HAP-1 (cell line): Measurements from ENCODE around the gene NUP210.
"Not testable (repeated sequence)": the region's sequence is repeated elsewhere in the genome, so short reads cannot be mapped to it uniquely, and the experiment has no call there.

Source experiments
- DNase-seq, 2 experiments: peaks; one replicate each; pipeline ENCODE4 v3.0.0-alpha.2; 2016 to 2020; ENCODE audit warnings: low spot score in 2 of 2
- H3K27me3 ChIP-seq: fragments of 250-450 bp; sonication (Bioruptor Pico); 2 replicates; pipeline ENCODE4 v1.5.1; 2020; ENCODE audit warnings: low read depth, mild to moderate bottlenecking, moderate library complexity
- H3K36me3 ChIP-seq: fragments of 250-450 bp; sonication (Bioruptor Pico); replicated peaks from 2 replicates; pipeline ENCODE4 v1.5.1; 2020; ENCODE audit warnings: mild to moderate bottlenecking
- H3K4me1 ChIP-seq: fragments of 250-450 bp; sonication (Bioruptor Pico); 2 replicates; pipeline ENCODE4 v1.5.1; 2020; ENCODE audit warnings: mild to moderate bottlenecking
- H3K4me3 ChIP-seq: fragments of 250-450 bp; sonication (Bioruptor Pico); 2 replicates; pipeline ENCODE4 v1.5.1; 2020; ENCODE audit warnings: mild to moderate bottlenecking, moderate library complexity
- H3K9me3 ChIP-seq: fragments of 250-450 bp; sonication (Bioruptor Pico); 2 replicates; pipeline ENCODE4 v1.5.1; 2020; ENCODE audit warnings: mild to moderate bottlenecking, moderate library complexity
- in situ Hi-C: fragments of 300-500 bp; cut with MboI; formaldehyde crosslinking; loops from 3 replicates; pipeline ENCODE4 v1.14.3; 2020; ENCODE audit warnings: low sequenced_read_pairs, inconsistent platforms, mixed read lengths

Gene NUP210

GRCh38 chr3:13452490-13453335, 32.6 kb upstream of the NUP210 start:
- in situ Hi-C loops: loop anchor here (25.0 kb wide), 1 partner anchor 365 kb away; no protein-coding TSS in a partner anchor
- H3K36me3 ChIP-seq: no peaks in the 10 kb centered on the region
- peak overlapping the region; percentile 35; the same call in 1 of the 2 replicates for H3K4me3 ChIP-seq
- H3K4me1 ChIP-seq: peaks cover 23% of the 10 kb centered on the region
- peak; percentile 61 to 75 for DNase-seq
- no peaks in the 10 kb centered on the region for H3K9me3 ChIP-seq
- H3K27me3 ChIP-seq: no peaks in the 10 kb centered on the region

GRCh38 chr3:13451301-13451673, 31.2 kb upstream of the NUP210 start:
- in situ Hi-C loops: loop anchor here (25.0 kb wide), 1 partner anchor 364 kb away; no protein-coding TSS in a partner anchor
- peaks cover 22% of the 10 kb centered on the region for H3K4me1 ChIP-seq
- H3K4me3 ChIP-seq: peak overlapping the region; percentile 35
- H3K27me3 ChIP-seq: no peaks in the 10 kb centered on the region
- H3K36me3 ChIP-seq: no peaks in the 10 kb centered on the region
- no peak for DNase-seq
- no peaks in the 10 kb centered on the region for H3K9me3 ChIP-seq

GRCh38 chr3:13442882-13443281, 22.8 kb upstream of the NUP210 start:
- not testable (repeated sequence) for DNase-seq

GRCh38 chr3:13440204-13440817, 20.2 kb upstream of the NUP210 start:
- in situ Hi-C loops: no loop called here
- Histone ChIP-seq H3K9me3 (no peaks in the 10 kb centered on the region), H3K36me3 (no peaks in the 10 kb centered on the region), H3K4me1 (no peaks in the 10 kb centered on the region), H3K4me3 (no peak overlapping the region), H3K27me3 (no peaks in the 10 kb centered on the region)
- DNase-seq: no peak

More at GRCh38 chr3:13442882-13443281, 22.8 kb upstream of the NUP210 start:
- H3K9me3 ChIP-seq, H3K4me3 ChIP-seq, H3K36me3 ChIP-seq, H3K4me1 ChIP-seq, H3K27me3 ChIP-seq, in situ Hi-C loops: not testable (repeated sequence)

- H3K27me3 ChIP-seq, DNase-seq, H3K4me1 ChIP-seq, in situ Hi-C loops, H3K9me3 ChIP-seq, H3K4me3 ChIP-seq, H3K36me3 ChIP-seq: not testable (repeated sequence)
Observed at GRCh38 chr3:13436213-13436612, 16.1 kb upstream of the NUP210 start.

- H3K4me3 ChIP-seq: no peak overlapping the region
- no peaks in the 10 kb centered on the region for H3K9me3 ChIP-seq
- in situ Hi-C loops: no loop called here
- no peaks in the 10 kb centered on the region for H3K27me3 ChIP-seq
- no peak for DNase-seq
- H3K4me1 ChIP-seq: peaks cover 26% of the 10 kb centered on the region
- H3K36me3 ChIP-seq: no peaks in the 10 kb centered on the region
Observed at GRCh38 chr3:13433912-13434311, 13.8 kb upstream of the NUP210 start.

- DNase-seq: no peak
- Histone ChIP-seq H3K9me3 (no peaks in the 10 kb centered on the region), H3K27me3 (no peaks in the 10 kb centered on the region), H3K4me1 (peaks cover 31% of the 10 kb centered on the region), H3K4me3 (no peak overlapping the region), H3K36me3 (no peaks in the 10 kb centered on the region)
- in situ Hi-C loops: no loop called here
Observed at GRCh38 chr3:13432093-13432492, 12.0 kb upstream of the NUP210 start.

- H3K4me1 ChIP-seq: peaks cover 31% of the 10 kb centered on the region
Observed at GRCh38 chr3:13430411-13430875, 10.3 kb upstream of the NUP210 start.

GRCh38 chr3:13429631-13430291, 9.6 kb upstream of the NUP210 start:
- Histone ChIP-seq H3K36me3 (no peaks in the 10 kb centered on the region), H3K9me3 (no peaks in the 10 kb centered on the region), H3K4me3 (no peak overlapping the region), H3K27me3 (no peaks in the 10 kb centered on the region), H3K4me1 (peaks cover 31% of the 10 kb centered on the region)
- in situ Hi-C loops: no loop called here
- DNase-seq: peak in 1 of 2 experiments; percentile 42

More at GRCh38 chr3:13430411-13430875, 10.3 kb upstream of the NUP210 start:
- H3K27me3 ChIP-seq, in situ Hi-C loops, H3K4me3 ChIP-seq, H3K36me3 ChIP-seq, H3K9me3 ChIP-seq: not testable (repeated sequence)
- DNase-seq: peak; percentile 61 to 76

GRCh38 chr3:13428678-13429077, 8.6 kb upstream of the NUP210 start:
- H3K36me3 ChIP-seq, H3K27me3 ChIP-seq, H3K9me3 ChIP-seq, DNase-seq, H3K4me3 ChIP-seq, in situ Hi-C loops: not testable (repeated sequence)
- peaks cover 31% of the 10 kb centered on the region for H3K4me1 ChIP-seq

GRCh38 chr3:13427662-13428603, 7.8 kb upstream of the NUP210 start:
- Histone ChIP-seq H3K9me3 (no peaks in the 10 kb centered on the region), H3K27me3 (no peaks in the 10 kb centered on the region), H3K4me1 (peaks cover 31% of the 10 kb centered on the region), H3K36me3 (no peaks in the 10 kb centered on the region), H3K4me3 (no peak overlapping the region)
- no peak for DNase-seq
- in situ Hi-C loops: no loop called here

GRCh38 chr3:13426591-13426990, 6.5 kb upstream of the NUP210 start:
- Histone ChIP-seq H3K36me3 (no peaks in the 10 kb centered on the region), H3K4me3 (no peak overlapping the region), H3K9me3 (no peaks in the 10 kb centered on the region), H3K27me3 (no peaks in the 10 kb centered on the region), H3K4me1 (peaks cover 27% of the 10 kb centered on the region)
- in situ Hi-C loops: no loop called here
- no peak for DNase-seq

GRCh38 chr3:13425689-13426088, 5.6 kb upstream of the NUP210 start:
- H3K27me3 ChIP-seq: no peaks in the 10 kb centered on the region
- H3K4me1 ChIP-seq: peaks cover 23% of the 10 kb centered on the region
- DNase-seq: no peak
- no peaks in the 10 kb centered on the region for H3K9me3 ChIP-seq
- in situ Hi-C loops: no loop called here
- no peak overlapping the region for H3K4me3 ChIP-seq
- no peaks in the 10 kb centered on the region for H3K36me3 ChIP-seq
